Mononuclear cell (primary cell): Measurements from ENCODE around the gene ERG. TPM values are rescaled to one million over a fixed set of nuclear protein-coding genes. Genes with fewer than 3 reads are reported as not detected.

Experiments used
- H3K27me3 ChIP-seq: 2 replicates; pipeline ENCODE4 v1.6.0; 2011; ENCODE audit warnings: low read length, control low read depth; ENCODE audit not compliant: insufficient read depth
- H3K4me1 ChIP-seq: 2 replicates; pipeline ENCODE4 v1.5.1; 2011; ENCODE audit warnings: mild to moderate bottlenecking, low read length, control low read depth; ENCODE audit not compliant: insufficient read depth
- H3K4me3 ChIP-seq: 2 replicates; pipeline ENCODE4 v1.5.1; 2011; ENCODE audit warnings: mild to moderate bottlenecking, low read length, moderate library complexity
- H3K9me3 ChIP-seq: 2 replicates; pipeline ENCODE4 v1.5.1; 2011; ENCODE audit warnings: low read depth, mild to moderate bottlenecking, control low read depth, low read length
- total RNA-seq: library from RNA; depleted of rRNA; stranded (reverse); fragments of >200 nt; gene quantifications from one replicate; pipeline ENCODE4 v1.2.3, GENCODE V29; 2012

Gene ERG
- total RNA-seq, 1 donor = 1.4 TPM

GRCh38 chr21:38443110-38443509, 55.2 kb downstream of the ERG start:
- peaks cover 29% of the 10 kb centered on the region for H3K4me1 ChIP-seq
- no peaks in the 10 kb centered on the region for H3K27me3 ChIP-seq
- H3K4me3 ChIP-seq = no peak overlapping the region
- no peaks in the 10 kb centered on the region for H3K9me3 ChIP-seq

DNA sequence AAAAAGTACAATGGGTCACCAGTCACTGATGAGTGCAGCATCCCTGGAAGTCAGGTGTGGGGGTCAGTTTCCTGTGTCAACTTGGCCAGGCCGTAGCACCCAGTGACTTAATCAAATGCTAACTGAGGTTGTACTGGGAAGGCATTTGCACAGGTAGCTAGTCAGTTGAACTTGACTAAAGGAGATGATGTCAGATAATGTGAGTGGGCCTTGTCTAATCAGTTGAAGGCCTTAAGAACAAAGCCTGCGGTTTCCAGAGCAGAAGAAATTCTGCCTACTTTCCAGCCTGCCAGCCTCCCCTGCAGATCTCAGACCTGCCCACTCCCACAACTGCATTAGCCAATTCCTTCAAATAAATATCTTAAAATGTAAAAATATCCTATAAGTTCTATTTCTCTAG, 57.1 kb downstream of the ERG start:
- H3K4me1 ChIP-seq = peaks cover 36% of the 10 kb centered on the region
- H3K4me3 ChIP-seq = no peak overlapping the region
- no peaks in the 10 kb centered on the region for H3K9me3 ChIP-seq
- no peaks in the 10 kb centered on the region for H3K27me3 ChIP-seq

GRCh38 chr21:38440746-38441145, 57.5 kb downstream of the ERG start:
- Histone ChIP-seq H3K4me3 (no peak overlapping the region), H3K4me1 (peaks cover 40% of the 10 kb centered on the region), H3K27me3 (no peaks in the 10 kb centered on the region)

GRCh38 chr21:38439957-38440356, 58.3 kb downstream of the ERG start:
- no peak overlapping the region for H3K4me3 ChIP-seq
- peaks cover 41% of the 10 kb centered on the region for H3K4me1 ChIP-seq
- H3K27me3 ChIP-seq = no peaks in the 10 kb centered on the region
- H3K9me3 ChIP-seq = no peaks in the 10 kb centered on the region

More at GRCh38 chr21:38440746-38441145, 57.5 kb downstream of the ERG start:
- H3K9me3 ChIP-seq = no peaks in the 10 kb centered on the region

GRCh38 chr21:38439426-38439825, 58.9 kb downstream of the ERG start:
- Histone ChIP-seq H3K4me1 (peaks cover 41% of the 10 kb centered on the region), H3K9me3 (no peaks in the 10 kb centered on the region), H3K4me3 (no peak overlapping the region), H3K27me3 (no peaks in the 10 kb centered on the region)

DNA sequence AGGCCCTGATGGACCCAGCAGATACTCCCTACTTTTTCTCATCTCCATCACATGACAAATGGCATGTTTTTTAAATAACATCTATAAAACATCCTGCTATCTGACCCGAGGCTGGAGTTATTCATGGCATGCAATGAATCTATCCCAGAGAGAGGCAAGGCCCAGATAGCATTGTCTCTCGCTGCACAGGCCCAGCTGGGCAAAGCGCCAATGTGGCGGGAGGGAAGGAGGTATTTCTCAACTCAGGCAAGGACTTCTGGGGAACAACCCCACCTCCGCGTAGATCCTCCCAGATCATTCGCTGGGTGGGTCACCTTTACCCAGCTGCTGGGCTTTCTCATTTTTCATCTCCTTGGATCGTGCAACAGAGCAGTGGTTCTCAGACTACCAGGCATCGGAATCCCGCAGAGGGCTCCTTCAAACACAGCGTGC, 59.8 kb downstream of the ERG start:
- H3K4me1 ChIP-seq = peaks cover 41% of the 10 kb centered on the region
- H3K9me3 ChIP-seq = no peaks in the 10 kb centered on the region
- H3K27me3 ChIP-seq = no peaks in the 10 kb centered on the region
- H3K4me3 ChIP-seq = no peak overlapping the region

DNA sequence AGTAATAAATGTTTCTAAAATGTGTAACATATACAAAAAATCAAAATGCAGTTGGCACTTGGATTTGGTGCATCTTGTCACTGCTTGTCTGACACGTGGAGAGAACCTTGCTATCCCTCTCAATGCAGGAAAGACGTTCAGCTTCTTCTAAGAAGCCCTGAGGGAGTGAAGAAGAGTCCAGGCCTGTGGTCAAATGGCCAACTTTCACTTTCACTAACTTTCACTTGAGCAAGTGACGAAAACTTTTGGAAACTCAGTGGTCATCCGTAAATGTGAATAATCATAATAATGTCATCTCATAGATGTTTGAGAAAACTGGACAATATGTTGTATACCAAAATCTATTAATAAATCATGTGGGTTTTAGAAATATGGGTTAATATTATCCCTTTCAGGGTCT, 61.9 kb downstream of the ERG start:
- Histone ChIP-seq H3K27me3 (no peaks in the 10 kb centered on the region), H3K9me3 (no peaks in the 10 kb centered on the region), H3K4me1 (peaks cover 41% of the 10 kb centered on the region), H3K4me3 (no peak overlapping the region)

DNA sequence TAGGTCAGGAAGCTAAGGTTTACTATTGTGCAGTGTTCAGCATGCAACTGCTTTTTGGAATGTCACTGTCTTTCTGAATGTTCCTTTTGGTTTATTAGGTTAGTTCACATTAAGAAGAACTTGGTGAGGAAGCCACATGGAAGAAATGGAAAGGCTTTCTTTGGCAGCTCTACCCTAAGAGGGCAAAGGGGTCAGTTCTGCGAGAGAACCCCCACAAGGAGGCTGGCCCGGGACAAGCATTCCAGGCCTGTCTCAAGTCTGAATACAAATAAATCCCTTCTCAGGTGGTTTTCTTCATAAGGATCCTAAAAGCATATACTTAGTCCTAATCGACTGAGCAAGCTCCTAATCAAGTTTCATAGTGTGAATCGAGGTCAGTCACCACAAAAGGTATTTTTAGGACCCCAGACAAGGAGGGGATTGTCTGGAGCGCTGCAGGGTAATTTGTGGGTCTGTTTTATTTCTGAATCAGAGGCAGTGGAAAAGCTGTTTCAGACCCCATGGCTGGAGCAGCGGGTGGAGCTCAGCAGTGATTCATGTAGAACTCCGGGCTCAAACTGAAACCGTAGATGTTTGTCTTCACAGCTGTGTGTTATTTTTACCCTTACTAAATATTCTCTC, 63.3 kb downstream of the ERG start:
- Histone ChIP-seq H3K9me3 (no peaks in the 10 kb centered on the region), H3K4me1 (peaks cover 32% of the 10 kb centered on the region), H3K4me3 (no peak overlapping the region), H3K27me3 (no peaks in the 10 kb centered on the region)

- H3K4me1 ChIP-seq = peaks cover 17% of the 10 kb centered on the region
- no peaks in the 10 kb centered on the region for H3K9me3 ChIP-seq
- H3K27me3 ChIP-seq = no peaks in the 10 kb centered on the region
- H3K4me3 ChIP-seq = no peak overlapping the region
Measured at GRCh38 chr21:38433471-38433870, 64.8 kb downstream of the ERG start.

GRCh38 chr21:38430401-38430984, 67.8 kb downstream of the ERG start:
- no peaks in the 10 kb centered on the region for H3K27me3 ChIP-seq
- H3K4me3 ChIP-seq = no peak overlapping the region
- H3K4me1 ChIP-seq = no peaks in the 10 kb centered on the region
- no peaks in the 10 kb centered on the region for H3K9me3 ChIP-seq

DNA sequence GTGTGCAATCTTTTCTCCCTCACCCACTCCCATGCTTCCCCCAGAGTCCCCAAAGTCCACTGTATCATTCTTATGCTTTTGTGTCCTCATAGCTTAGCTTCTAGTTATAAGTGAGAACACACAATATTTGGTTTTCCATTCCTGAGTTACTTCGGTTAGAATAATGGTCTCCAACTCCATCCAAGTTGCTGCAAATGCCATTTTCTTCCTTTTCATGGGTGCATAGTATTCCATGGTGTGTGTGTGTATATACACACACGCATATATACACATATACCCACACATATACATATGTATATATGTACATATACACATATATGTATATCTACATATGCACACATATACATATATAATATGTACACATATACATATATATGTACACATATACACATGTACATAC, 69.3 kb downstream of the ERG start:
- no peaks in the 10 kb centered on the region for H3K27me3 ChIP-seq
- H3K4me1 ChIP-seq = no peaks in the 10 kb centered on the region
- H3K9me3 ChIP-seq = no peaks in the 10 kb centered on the region
- H3K4me3 ChIP-seq = no peak overlapping the region

- H3K27me3 ChIP-seq = no peaks in the 10 kb centered on the region
- H3K4me3 ChIP-seq = no peak overlapping the region
- H3K4me1 ChIP-seq = no peaks in the 10 kb centered on the region
- H3K9me3 ChIP-seq = no peaks in the 10 kb centered on the region
Measured at GRCh38 chr21:38428211-38428610, 70.1 kb downstream of the ERG start.

DNA sequence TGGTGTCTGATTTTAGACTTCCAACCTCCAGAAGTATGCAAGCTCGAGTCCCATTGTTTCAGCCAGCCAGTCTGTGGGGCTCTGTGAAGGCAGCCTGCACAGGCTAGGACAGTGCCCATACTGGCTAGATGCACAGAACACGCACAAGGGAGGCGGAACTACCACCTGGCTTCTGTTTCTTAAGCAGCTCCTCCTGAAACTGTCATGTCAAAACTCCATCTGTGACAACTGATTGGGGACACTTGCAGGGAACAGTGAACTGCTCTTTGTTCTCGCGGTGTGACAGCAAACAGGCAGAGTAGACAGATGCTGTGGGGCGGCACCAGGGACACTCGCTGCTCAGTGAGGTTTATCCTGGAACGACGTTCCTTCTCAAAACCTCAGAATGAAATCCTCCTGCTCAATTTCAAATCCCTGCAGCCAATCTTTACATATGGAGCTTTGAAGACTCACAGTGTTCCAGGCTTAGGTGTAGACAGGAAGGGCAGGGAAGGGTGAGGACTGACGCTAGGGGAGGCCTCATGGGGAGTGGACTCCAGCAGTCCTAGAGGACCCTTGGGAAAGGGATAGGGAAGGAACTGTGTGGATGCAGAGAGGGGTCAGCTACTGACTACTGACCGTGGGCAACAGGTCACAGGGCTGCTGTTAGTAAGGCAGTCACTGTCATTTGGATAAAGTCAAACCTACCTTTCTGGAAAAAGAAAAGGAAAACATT, 73.8 kb downstream of the ERG start:
- H3K4me1 ChIP-seq = no peaks in the 10 kb centered on the region
- no peaks in the 10 kb centered on the region for H3K27me3 ChIP-seq
- no peak overlapping the region for H3K4me3 ChIP-seq
- no peaks in the 10 kb centered on the region for H3K9me3 ChIP-seq

GRCh38 chr21:38422082-38422481, 76.2 kb downstream of the ERG start:
- Histone ChIP-seq H3K4me1 (peaks cover 6% of the 10 kb centered on the region), H3K27me3 (no peaks in the 10 kb centered on the region), H3K4me3 (no peak overlapping the region), H3K9me3 (no peaks in the 10 kb centered on the region)

GRCh38 chr21:38420140-38420539, 78.1 kb downstream of the ERG start:
- Histone ChIP-seq H3K27me3 (no peaks in the 10 kb centered on the region), H3K4me1 (peaks cover 6% of the 10 kb centered on the region), H3K9me3 (no peaks in the 10 kb centered on the region), H3K4me3 (no peak overlapping the region)

DNA sequence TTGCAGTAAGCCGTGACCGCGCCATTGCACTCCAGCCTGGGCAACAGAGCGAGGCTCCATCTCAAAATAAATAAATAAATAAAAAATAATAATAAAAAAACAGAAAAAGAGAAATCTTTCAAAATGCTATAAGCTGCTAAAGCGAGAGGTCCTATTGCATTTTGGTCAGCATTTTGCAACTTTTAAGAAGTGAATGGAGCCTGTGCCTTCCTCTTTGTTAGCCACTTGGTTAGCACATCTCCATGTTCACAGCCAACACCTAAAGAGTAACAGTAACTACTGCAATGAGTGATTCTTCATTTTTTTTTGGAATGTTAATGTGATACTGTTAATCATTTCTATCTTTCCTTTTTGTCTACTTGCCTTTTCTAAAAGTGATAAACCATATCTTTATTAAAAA, 80.6 kb downstream of the ERG start:
- Histone ChIP-seq H3K4me3 (no peak overlapping the region), H3K9me3 (no peaks in the 10 kb centered on the region), H3K27me3 (no peaks in the 10 kb centered on the region), H3K4me1 (peaks cover 6% of the 10 kb centered on the region)
